NCI-H2107 treated with DMSO at 0.1 percent for 48 hours (cell line): ENCODE data around the gene SYT7.

Experiments used
- DNase-seq: peaks from one replicate; lab custom pipeline; 2025; ENCODE audit not compliant: unreplicated experiment; lab: John Stamatoyannopoulos, UW

Gene SYT7

DNA sequence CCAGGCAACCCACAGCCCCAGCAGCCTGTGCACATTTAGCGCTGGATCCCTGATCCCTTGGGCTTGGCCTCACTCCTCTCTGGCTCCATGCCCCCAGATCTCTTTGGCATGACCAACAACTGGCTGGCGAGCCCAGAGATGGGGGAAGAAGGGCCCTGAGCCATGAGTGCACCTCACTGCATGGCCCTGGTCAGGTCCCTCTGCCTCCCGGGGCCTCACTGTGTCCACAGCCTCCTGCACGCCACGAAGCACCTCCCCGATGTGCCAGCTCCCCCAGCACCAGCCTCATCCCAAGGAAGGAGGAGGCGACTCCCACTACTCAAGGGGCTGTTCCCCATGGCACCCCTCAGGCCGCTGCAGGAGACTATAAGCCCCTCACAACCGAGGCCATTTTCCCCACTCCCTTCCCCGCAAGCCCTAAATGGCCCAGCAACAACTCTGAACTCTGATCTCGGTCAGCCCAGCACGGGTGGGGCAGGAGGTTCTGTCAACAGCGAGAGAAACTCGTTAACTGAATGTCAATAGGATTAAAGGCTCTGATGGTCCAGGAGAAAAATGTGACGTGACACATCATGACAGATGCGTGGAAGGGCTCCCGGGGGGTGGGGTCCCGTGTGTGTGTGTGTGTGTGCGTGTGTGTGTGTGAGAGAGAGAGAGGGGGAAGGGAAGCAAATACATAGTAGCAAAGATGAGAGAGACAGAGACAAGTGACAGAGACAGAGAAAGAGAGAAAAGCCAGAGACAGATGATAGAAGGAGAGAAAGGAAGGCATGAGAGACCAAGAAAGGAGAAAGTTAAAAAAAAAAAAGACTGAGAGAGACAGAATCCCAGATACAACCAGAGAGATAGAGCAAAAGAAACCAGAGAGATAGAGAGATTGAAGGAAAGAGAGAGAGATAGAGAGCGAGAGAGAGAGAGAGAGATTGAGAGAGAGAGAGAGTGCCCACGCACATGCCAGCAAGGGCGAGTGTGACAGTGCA lies 28.4 kb upstream of the SYT7 start:
- DNase-seq = no peak

DNA sequence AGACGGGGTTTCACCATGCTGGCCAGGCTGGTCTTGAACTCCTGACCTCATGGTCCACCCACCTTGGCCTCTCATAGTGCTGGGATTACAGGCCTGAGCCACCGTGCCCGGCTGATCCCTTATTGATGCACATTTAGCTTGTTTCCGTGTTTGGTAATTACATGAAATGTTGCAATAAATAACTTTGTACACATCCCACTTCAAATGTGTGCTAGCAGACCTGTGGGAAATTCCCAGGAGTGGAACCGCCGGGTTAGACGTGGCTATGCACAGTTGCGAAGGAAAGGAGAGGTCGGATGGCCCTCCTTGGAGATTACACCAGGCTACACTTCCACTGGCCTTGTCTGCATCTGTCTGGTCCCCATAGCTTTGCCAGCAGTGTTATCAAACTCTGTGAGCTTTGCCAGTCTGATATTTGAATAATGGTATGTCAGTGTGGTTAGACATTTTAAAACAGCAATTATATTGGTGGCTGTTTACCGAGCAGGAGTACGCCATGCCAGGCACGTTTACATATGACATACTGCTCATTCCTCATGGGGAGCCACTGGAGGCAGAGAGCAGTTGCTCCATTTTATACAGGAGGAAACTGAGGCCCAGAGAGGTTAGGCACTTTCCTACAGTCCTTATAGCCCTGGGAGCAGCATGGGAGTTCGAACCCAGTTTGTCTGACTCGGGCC lies 27.2 kb upstream of the SYT7 start:
- no peak for DNase-seq

DNA sequence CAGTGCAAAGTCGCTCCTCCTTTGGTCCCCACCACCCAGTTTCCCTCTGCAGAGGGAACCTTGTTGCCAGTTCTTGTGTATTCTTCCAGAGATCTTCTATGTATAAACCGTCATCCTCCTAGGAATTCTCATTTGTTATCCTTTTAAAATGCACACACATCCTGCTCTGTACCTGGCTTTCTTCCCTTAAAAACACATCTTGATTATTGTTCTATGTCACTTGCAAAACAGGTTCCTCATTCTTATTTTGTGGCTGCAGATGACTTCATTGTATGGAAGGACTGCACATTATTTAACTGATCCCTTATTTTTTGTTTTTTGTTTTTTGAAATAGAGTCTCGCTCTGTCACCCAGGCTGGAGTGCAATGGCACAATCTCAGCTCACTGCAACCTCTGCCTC lies 26.6 kb upstream of the SYT7 start:
- no peak for DNase-seq

DNA sequence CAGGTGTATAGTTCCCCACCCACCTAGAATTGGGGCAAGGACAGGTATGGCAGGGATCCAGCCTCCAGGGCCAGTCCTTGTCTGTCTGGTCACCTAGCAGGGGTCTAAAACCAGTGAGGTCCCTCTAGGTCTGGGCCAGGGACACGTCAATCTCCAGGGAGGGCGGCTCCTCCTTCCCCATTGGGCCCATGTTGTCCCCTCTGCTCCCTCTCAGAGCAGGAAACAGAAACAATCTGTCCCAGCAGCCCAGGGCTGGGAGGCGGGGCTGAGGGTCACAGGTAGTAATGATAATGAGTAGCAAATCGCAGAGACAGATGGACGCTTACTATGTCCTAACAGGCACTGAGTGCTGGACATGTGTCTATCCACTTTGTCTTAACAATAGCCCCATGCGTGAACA lies 22.8 kb upstream of the SYT7 start:
- no peak for DNase-seq

DNA sequence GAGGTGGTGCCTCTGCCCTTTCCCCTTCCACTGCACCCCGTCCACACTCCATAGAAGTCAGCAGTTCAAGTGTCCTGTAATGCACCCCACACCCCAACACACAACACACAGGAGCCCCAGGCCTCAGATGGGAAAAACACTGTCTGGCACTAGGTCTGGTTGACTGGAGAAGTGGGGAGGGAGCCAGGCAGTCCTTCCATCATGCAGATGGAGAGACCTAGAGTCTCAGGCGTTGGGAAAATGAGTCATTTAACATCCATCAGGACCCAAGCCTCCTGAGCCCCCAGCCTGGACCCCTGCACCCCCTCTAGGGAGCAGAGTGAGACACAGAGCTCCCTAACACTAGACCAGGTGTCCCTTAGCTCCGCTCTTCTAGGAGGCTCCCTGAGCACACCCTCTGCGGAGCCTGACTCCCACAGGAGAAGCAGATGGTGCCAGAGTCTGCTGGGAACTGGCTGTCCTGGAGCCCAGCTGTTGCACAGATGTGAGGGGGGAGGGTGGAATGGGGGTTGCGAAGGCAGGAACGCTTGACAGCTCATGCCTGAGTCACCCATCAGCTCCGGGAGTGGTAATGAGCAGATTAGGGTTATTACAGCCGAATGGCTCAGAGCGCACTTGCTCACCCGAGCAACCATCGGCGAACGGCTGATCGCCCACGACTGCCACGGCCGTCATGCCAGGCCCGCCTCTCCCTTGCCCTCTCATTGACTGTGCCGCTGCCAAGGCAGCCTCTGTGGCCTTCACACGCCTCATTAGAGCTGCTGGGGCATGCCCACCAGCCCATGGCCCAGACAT lies 22.1 kb upstream of the SYT7 start:
- no peak for DNase-seq

DNA sequence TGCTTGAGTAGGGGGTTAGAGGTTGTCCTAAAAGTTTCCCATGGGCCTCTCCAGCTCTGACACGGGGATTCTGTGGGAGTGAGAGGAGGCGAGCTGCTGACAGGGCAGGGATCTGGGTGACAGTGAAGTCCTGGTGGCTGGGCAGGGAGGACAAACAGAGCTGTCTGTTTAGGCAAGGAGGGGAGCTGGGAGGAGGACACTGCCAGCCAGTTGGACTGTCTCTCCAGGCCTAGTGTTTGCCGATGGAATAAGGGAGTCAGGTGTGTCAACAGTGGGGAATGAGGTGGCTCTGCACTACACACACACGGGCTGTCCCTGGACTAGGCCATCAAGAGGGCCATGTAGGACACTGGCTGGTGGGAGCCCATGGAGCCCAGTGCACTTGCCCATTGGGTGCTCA lies 20.6 kb upstream of the SYT7 start:
- DNase-seq = no peak

DNA sequence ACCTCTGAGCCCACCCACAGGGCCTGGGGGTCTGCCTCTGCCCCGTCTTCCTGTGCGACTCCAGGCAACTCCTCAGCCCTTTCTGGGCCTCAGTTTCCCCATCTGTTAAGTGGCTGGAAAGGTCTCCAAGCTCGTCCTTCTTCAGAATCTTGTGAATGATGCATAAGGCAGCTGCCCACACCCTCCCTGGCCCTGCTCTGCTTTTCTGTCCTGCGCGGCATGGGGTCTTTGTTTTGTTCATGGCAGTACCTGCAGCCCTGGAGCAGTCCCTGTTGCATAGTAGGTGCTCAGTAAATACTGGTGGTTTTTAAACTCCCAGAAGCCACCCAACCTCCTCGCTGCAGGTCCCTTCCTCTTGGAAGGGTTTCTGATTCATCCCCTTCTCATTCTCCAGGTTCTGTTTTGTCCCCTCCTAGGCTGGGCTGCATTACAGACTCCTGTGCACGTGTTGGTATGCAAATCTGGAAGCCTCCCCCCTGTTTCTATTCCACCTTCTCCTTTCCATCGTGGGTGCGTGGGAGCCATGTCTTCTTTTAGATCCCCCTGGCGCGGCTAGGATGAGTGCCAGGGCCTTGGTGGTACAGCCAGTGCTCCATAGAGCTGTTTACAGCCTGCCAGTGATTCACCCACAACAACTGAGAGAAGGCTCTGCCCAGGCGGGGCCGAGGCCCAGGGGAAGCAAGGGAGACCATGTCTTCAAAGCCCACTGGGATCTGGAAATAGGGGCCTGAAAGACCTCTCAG lies 19.3 kb upstream of the SYT7 start:
- no peak for DNase-seq

DNA sequence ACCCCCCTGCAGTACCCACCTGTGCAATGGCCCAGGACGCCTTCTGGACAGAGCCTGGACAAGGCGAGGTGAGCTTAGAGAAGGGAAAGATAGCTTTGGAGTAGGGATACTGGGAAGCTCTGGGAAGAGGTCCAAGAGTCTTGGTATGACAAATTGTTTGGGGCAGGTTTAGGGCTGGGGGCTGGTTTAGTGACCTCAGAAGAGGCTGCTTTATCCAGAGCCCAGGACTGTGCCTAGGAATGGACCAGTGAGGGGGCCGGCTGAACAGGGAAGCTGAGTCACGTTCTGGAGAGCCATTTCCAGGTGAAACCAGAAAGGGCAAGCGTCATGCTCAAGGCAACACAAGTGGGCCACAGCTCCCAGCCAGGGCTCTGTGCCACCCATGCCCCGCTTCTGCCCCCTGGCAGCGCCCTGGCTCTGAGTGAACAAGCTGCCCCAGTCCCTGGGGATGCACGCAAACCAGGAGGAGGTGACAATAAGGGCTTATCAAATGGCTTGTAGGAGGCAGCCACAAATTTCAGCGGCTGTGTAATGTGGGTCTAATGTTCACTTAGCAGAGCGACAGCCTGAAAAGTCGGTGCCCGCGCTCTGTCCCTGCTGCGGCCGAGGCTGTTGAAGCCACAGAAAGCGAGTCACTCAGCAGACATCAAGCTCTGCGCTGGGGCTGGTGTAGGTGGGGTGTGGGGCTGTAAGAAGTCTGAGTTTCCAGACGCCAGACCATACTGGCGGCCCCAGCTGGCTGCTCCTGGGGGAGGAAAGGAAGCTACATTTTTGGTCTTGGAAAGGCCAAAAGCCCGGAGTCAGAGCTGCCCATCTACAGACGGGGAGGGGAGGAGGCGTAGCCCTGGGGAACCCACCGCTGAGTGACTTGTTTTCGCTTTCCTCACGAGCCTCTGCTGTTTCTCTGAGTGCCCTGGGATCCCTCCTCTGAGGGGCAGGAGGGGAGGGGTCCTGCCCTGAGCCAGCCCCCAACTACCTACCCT lies 18.3 kb upstream of the SYT7 start:
- peak; percentile 63 for DNase-seq

DNA sequence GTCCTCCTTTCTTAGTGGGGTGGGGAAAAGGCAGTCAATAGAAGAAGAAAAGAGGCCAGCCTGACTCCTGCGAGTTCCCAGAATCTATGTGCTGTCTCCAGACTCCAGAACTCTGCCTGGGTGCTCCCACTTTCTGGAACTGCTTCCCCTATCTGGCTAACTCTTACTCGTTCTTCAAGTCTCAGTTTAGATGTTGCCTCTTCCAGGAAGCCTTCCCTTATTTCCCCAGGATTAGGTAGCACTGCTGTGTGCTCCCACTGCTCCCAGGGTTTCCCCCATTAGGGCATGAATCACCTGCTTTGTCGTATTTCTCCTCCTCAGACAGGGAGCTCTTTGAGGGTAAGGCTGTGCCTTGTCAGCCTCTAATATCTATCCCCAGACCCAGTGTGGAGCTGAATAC lies 17.5 kb upstream of the SYT7 start:
- DNase-seq = no peak

DNA sequence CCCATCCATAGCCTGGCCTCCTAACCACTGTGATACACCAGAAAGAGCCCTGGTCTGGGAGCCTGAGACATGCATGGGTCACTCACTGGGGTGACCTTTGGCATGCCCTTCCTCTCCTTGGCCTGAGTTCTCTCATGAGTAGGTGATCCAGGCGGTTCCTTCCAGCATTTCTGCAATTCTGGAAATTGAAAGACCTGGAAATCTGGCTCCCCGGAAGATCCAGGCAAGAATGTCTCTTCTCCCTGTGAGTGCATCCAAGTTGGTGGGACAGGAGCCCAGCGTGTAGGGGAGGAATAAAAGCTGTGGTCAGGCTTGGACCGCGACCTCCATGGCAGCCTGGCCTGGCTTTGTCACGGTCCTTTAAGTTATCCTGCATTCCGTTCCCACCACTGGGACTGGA lies 16.1 kb upstream of the SYT7 start:
- DNase-seq = no peak

DNA sequence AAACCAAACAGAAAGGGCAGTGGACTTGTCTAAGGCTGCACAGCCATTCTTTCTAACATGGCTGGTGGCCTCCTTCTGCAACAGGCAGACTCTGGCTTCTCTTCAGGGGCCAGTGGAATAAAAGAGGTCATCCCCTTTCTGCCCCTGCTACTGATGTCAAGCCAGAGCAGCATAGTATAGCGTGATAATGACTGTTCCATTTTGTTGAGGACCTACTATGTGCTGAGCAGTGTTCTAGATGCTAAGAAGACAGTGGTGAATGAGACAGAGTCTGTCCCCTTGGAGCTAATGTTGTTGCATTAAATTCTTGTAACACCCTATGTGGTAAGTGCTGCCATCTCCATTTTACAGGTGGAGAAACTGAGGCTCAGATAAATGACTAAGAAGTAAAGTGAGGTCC lies 15.7 kb upstream of the SYT7 start:
- no peak for DNase-seq

DNA sequence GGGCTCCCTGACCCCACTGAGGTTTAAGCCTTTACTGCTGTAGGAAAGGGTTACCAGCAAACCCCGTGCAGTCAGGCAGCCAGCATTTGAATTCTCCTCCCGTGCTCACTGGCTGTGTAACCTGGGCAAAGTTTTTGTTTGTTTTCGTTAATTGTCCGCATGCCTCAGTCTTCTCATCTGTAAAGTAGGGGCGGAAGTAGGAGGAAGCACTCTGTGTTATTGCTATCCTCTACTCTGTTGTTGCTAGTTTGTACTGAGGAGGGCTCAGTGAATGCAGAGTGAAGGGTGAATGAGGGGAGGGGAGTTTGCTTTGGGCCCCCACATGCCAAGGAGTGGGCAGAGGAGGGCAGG lies 14.0 kb upstream of the SYT7 start:
- DNase-seq = no peak

DNA sequence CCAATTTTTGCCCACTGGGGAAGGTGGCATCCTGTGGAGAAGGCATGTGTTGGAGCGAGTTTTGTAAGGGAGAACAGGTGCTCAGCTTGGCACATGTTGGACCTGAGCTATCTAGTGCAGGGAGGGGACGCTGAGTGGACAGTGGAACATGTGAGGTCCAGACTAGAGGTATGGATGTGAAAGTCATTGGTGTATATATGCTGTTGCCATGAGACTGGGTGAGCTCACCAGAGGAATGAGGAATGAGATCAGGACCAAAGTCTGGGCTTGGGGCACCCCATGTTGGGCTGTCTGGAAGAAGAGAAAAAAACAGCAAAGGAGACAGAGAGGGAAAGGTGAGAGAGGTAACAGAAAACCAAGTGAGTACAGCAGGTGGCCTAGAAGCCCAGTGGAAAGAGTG lies 12.3 kb upstream of the SYT7 start:
- DNase-seq = no peak

DNA sequence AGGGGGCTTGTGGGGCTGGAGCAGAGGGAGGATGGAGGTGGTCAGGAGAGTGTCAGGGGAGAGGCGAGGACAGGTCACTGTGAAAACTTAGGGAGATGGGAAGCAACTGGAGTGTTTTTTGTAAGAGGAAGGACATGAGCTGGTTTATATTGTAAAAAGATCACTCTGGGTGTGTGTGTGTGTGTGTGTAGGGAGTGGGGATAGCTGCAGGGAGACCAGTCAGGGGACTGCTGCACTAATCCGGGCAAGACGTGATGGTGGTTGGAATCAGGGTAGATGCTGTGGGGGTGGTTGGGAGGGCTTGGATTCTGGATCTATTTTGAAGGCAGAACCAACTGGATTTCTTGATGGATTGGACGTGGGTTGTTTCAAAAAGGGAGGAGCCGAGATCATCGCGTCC lies 11.3 kb upstream of the SYT7 start:
- DNase-seq = no peak

DNA sequence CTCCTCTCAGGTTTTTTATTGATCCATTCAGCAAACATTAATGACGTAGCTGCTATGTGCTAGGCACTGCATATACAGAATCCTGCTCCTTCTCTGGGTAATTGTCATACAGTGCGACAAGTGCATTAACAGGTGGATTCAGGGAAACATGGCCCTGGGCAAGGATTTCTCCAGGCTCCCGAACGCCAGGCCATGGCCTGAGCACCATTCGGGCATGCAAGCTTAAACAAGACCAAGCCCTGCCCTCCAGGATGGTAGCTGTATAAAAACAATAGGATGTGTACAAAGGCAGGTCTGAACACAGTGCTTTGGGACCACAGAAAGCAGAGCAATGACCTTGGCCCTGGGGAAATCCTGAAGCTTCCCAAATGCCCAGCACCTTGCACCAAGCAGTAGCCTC lies 9.1 kb upstream of the SYT7 start:
- no peak for DNase-seq

DNA sequence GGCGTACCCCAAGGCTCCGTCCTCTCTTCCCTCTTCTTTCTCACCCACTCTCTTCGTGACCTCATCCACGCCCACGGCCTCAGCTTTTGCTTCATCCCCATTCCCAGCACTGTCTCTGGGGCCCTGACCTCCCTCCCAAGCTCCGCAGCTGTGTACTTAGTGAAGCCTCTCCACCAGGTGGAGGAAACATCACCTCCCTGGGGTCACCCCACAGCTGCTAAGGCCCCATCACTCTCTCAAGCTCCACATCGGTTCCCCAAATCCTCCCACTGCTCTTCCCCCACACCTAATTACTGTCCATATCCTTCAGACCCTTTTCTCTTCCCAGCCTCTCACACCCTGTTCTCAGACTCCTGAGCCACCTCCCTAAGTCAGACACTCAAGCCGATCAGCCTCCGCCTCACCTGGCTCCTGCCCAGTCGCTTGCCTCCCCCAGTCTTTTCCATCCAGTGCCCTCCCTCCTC lies 7.9 kb upstream of the SYT7 start:
- DNase-seq = no peak

DNA sequence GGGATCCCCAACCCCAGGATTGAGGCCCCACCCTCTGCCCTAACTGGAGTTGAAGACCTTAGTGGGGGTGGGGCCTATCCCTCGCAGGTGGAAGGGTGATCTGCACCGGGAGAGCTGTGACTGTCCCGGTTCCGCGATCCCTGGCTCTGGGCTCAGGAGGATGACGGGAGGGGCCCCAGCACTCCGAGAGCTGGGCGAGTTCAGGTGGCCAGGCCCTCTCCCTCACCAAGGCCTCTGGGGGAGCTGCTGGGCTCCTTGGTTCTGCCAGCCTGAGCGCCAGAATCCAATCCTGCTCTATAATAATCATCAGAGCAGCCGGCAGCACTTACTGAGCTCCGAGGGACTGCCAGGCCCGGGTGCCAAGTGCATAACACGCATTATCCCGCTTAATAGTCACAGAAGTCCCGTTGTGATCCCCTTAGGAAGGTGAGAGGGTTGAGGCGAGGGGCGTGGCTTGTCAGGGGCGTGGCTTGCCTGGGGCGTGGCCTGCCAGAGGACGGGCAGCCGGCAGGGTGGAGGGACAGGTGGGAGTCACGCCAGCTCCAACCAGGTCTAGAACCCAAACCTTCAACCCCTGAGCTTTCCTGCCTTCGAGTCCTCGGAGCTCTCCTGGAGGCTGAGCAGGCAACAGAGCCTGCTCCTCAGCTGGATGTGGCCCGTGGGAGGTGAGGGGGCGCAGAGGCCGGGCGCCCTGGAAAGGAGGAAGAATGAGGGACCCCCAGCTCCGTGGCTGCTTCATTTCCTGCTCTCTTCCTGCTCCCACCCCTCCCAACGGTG lies 7.3 kb upstream of the SYT7 start:
- no peak for DNase-seq

DNA sequence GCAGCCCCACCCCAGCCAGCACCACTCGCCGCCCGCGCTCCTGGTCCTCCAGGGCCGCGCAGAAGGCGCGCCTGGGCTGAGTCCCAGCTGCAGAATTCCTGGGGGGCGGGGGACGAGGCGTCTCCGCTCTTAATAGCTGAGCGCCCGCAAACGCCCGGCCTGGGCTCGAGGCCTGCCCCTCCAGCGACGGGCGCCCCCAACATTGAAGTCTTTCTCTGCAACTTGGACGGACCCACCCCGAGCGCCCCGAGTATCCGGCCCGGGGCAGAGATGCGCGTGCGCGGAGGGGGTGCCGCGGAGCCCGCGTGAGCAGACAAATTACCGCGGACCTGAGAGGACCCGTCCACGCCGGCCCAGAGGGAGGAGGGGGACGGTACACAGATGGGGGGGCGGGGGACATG lies 6.7 kb upstream of the SYT7 start:
- no peak for DNase-seq

DNA sequence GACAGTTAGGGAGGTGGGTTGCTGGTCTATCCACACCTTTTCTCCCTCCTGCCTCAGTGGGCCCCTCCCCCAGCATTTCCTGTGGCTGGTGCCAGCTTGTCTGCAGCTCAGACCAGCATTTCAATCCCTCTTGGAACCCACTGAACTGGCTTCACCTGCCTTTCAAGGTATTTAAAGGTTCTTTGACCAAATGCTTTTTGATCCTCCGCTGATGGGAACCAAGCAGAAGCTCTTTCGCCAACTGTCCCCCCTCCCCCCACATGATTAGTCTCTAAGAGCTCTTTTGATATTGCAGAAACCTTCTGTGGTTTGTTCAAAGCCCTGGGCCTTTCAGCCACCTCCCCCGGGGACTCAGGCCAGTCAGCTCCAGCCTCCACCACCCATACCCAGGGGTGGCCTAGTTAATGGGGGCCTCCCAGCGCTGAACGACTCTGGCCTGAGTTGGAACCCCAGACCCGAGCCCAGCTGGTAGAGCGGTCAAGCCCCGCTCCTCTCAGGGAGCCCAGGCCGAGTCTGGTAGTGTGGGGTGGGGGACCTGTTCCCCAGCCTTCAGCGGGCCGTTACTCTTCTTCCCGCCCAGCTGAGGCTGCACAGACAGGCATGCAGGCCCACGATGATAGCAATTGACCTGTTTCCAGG lies 6.0 kb upstream of the SYT7 start:
- no peak for DNase-seq
